ENCODE results near the gene CUL2. TPM values are rescaled to one million over a fixed set of nuclear protein-coding genes. Genes with fewer than 3 reads are reported as not detected.

Gene CUL2
- total and polyA plus RNA-seq, 2 experiments from 2014 or later: 17.2 to 38.3 TPM

DNA sequence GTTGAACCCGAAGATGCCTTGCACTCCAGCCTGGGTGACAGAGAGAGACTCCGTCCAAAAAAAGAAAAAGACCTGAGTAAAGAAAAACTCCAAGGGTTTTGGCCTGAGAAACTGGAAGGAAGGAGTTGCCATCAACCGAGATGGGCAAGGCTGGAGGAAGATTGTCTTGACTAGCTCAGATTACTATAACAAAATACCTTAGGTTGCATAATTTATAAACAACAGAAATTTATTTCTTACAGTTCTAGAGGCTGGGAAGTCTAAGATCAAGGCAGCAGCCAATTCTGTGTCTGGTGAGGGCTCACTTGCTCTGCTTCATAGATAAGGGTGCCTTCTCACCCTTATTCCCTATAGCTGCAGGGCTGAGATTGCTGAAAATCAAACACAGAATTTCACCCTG is 91.2 kb downstream of the CUL2 start:
- no peaks in the 10 kb centered on the region for H3F3A ChIP-seq (replicated peaks; ENCODE audit: low read depth)
- no peak overlapping the region for H2AFZ ChIP-seq
- ATAC-seq: no peak
- no peaks in the 10 kb centered on the region for H3K36me3 ChIP-seq (ENCODE audit: insufficient read depth)
- no peak overlapping the region for H3K4me3 ChIP-seq
- H4K20me1 ChIP-seq (replicated peaks; ENCODE audit: insufficient read depth): no peaks in the 10 kb centered on the region
- Mint-ChIP-seq H3K4me3 (no peak overlapping the region), H3K4me1 (peaks cover 30% of the 10 kb centered on the region), H3K36me3 (ENCODE audit: low read depth) (no peaks in the 10 kb centered on the region; the same call in 2 of the 3 replicates), H3K27ac (no peak overlapping the region), H3K9me3 (no peaks in the 10 kb centered on the region; the same call in 1 of the 3 replicates), H3K27me3 (ENCODE audit: insufficient read depth, low read depth, poor library complexity) (peaks cover 1% of the 10 kb centered on the region)
- TF ChIP-seq ZNF331 (CRISPR knock-in tag; IDR thresholded peaks at IDR 0.05; ENCODE audit: low read depth): no peak
- no peak for TF ChIP-seq EZH2phosphoT487 (IDR thresholded peaks at IDR 0.05; ENCODE audit: unreplicated experiment)
- TF ChIP-seq ZNF462 (CRISPR knock-in tag; IDR thresholded peaks at IDR 0.05): no peak
- TF ChIP-seq JUNB (IDR thresholded peaks at IDR 0.05; ENCODE audit: unreplicated experiment): no peak
- H3K79me2 ChIP-seq (replicated peaks; ENCODE audit: insufficient read depth): no peaks in the 10 kb centered on the region
- H3K4me2 ChIP-seq: no peak overlapping the region
- H3K27me3 ChIP-seq (ENCODE audit: insufficient read depth): no peaks in the 10 kb centered on the region
- no peaks in the 10 kb centered on the region for H3K9me2 ChIP-seq (ENCODE audit: insufficient read depth)
- DNase-seq (ENCODE audit: low spot score): no peak
- 0 out of 2 replicates have a peak, but pooled peaks cover 3% of the 10 kb centered on the region for H3K4me1 ChIP-seq (ENCODE audit: insufficient read depth)
- no peak overlapping the region for H3K27ac ChIP-seq (ENCODE audit: low read depth)

DNA sequence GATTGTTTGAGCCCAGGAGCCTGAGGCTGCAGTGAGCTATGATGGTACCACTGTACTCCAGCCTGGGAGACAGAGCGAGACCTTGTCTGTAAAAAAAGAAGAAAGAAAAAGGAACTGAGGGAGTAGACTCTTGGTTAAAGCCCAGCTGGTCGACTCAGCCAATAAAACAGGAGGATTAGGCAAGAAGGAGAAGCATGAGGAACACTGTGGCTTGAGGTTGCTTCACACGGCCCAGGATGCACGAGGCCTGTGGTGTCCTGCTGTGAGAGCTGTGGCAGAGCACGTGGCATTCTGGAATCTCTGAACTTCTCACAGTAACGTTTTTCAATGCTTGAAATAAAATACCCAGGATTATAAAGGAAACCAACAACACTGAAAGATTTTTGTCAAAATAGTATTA is 93.3 kb downstream of the CUL2 start:
- no peaks in the 10 kb centered on the region for H3F3A ChIP-seq (replicated peaks; ENCODE audit: low read depth)
- H3K27ac ChIP-seq (ENCODE audit: low read depth): no peak overlapping the region
- H3K4me3 Mint-ChIP-seq: no peak overlapping the region
- no peaks in the 10 kb centered on the region for H3K4me1 ChIP-seq (ENCODE audit: insufficient read depth)
- no peaks in the 10 kb centered on the region for H3K9me2 ChIP-seq (ENCODE audit: insufficient read depth)
- no peak overlapping the region for H3K27ac Mint-ChIP-seq
- H3K27me3 ChIP-seq (ENCODE audit: insufficient read depth): no peaks in the 10 kb centered on the region
- H4K20me1 ChIP-seq (replicated peaks; ENCODE audit: insufficient read depth): no peaks in the 10 kb centered on the region
- H3K4me1 Mint-ChIP-seq: peaks cover 22% of the 10 kb centered on the region
- ATAC-seq (no peak), DNase-seq (ENCODE audit: low spot score) (no peak)
- H3K4me2 ChIP-seq: no peak overlapping the region
- no peaks in the 10 kb centered on the region for H3K27me3 Mint-ChIP-seq (ENCODE audit: insufficient read depth, low read depth, poor library complexity)
- no peak overlapping the region for H3K4me3 ChIP-seq
- H3K79me2 ChIP-seq (replicated peaks; ENCODE audit: insufficient read depth): no peaks in the 10 kb centered on the region
- no peaks in the 10 kb centered on the region; the same call in 1 of the 3 replicates for H3K9me3 Mint-ChIP-seq
- no peaks in the 10 kb centered on the region for H3K36me3 ChIP-seq (ENCODE audit: insufficient read depth)
- H3K36me3 Mint-ChIP-seq (ENCODE audit: low read depth): no peaks in the 10 kb centered on the region; the same call in 2 of the 3 replicates
- no peak overlapping the region for H2AFZ ChIP-seq
- no peak for TF ChIP-seq STAT1 (IDR thresholded peaks at IDR 0.05; ENCODE audit: unreplicated experiment)
- no peak for TF ChIP-seq EZH2phosphoT487 (IDR thresholded peaks at IDR 0.05; ENCODE audit: unreplicated experiment)
- TF ChIP-seq POLR2AphosphoS5 (IDR thresholded peaks at IDR 0.05; ENCODE audit: low read depth): no peak
- no peak for TF ChIP-seq EZH2 (IDR thresholded peaks at IDR 0.05; ENCODE audit: low read depth, unreplicated experiment)
- no peak for TF ChIP-seq ZNF114 (CRISPR knock-in tag; IDR thresholded peaks at IDR 0.05)
- TF ChIP-seq, protein P1, sequence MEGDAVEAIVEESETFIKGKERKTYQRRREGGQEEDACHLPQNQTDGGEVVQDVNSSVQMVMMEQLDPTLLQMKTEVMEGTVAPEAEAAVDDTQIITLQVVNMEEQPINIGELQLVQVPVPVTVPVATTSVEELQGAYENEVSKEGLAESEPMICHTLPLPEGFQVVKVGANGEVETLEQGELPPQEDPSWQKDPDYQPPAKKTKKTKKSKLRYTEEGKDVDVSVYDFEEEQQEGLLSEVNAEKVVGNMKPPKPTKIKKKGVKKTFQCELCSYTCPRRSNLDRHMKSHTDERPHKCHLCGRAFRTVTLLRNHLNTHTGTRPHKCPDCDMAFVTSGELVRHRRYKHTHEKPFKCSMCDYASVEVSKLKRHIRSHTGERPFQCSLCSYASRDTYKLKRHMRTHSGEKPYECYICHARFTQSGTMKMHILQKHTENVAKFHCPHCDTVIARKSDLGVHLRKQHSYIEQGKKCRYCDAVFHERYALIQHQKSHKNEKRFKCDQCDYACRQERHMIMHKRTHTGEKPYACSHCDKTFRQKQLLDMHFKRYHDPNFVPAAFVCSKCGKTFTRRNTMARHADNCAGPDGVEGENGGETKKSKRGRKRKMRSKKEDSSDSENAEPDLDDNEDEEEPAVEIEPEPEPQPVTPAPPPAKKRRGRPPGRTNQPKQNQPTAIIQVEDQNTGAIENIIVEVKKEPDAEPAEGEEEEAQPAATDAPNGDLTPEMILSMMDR (conservative IDR thresholded peaks at IDR 0.05; ENCODE audit: low read depth in 2 of 2): no peak
- TF ChIP-seq, protein P2, sequence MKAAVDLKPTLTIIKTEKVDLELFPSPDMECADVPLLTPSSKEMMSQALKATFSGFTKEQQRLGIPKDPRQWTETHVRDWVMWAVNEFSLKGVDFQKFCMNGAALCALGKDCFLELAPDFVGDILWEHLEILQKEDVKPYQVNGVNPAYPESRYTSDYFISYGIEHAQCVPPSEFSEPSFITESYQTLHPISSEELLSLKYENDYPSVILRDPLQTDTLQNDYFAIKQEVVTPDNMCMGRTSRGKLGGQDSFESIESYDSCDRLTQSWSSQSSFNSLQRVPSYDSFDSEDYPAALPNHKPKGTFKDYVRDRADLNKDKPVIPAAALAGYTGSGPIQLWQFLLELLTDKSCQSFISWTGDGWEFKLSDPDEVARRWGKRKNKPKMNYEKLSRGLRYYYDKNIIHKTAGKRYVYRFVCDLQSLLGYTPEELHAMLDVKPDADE (IDR thresholded peaks at IDR 0.05): no peak

Data from GM23338 (cell line).